ENCODE results near the gene EIF4G2.

The EIF4G2 gene

DNA sequence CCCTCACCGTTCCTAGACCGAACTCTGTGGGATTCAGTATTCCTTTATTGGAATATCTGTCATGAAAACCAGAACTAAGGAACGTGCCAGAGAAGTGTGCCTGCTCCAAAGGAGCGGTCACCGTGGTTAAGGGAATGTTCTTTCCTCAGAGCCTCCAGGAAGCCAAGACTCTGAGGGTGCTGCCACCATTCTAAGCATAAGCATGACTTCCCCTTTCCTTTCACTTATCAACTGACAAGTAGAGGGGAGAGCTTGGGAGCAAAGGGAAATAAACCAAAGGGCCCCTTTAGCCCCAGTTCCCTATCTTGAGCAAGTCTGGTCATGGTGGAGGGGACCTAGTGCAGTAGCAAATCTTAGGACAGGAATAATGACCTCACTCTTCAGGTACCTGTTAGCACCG lies 30.9 kb downstream of the EIF4G2 start:
- Histone ChIP-seq H3K36me3 (ENCODE audit: control insufficient read depth, insufficient read depth, low read length) (peaks cover 66% of the 10 kb centered on the region), H3K27ac (ENCODE audit: insufficient read depth, low read length, poor library complexity, severe bottlenecking) (no peak overlapping the region), H3K9me3 (ENCODE audit: control insufficient read depth, low read length) (no peaks in the 10 kb centered on the region), H3K27me3 (replicated peaks; ENCODE audit: control insufficient read depth, insufficient read depth, low read length, poor library complexity, severe bottlenecking) (no peaks in the 10 kb centered on the region), H3K4me3 (ENCODE audit: insufficient read depth, low read depth, low read length, poor library complexity, severe bottlenecking) (no peak overlapping the region), H3K4me1 (ENCODE audit: control insufficient read depth, insufficient read depth, low read length, poor library complexity, severe bottlenecking) (no peaks in the 10 kb centered on the region)
- DNase-seq = no peak

DNA sequence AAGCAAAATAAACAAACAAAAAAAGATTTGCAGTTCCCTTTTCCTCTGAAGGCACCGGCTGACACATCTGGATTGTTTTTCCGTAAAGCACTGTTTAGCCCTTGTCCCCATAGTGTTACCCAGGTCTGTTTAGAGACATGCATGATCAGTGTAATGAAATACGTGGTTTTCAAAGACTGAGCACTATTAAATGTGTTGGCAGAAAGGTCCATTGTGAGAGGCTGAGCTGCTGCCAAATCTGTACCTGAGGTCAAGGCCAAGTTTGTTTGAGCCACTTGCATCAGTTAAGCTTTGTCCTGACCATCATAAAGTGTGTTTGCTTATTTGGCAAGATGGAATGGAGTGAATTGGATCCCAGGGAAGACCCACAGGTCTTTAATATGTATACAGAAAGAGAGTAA lies 31.3 kb downstream of the EIF4G2 start:
- H3K4me1 ChIP-seq (ENCODE audit: control insufficient read depth, insufficient read depth, low read length, poor library complexity, severe bottlenecking) = no peaks in the 10 kb centered on the region
- H3K4me3 ChIP-seq (ENCODE audit: insufficient read depth, low read depth, low read length, poor library complexity, severe bottlenecking) = no peak overlapping the region
- H3K27me3 ChIP-seq (replicated peaks; ENCODE audit: control insufficient read depth, insufficient read depth, low read length, poor library complexity, severe bottlenecking) = no peaks in the 10 kb centered on the region
- H3K9me3 ChIP-seq (ENCODE audit: control insufficient read depth, low read length) = no peaks in the 10 kb centered on the region
- H3K36me3 ChIP-seq (ENCODE audit: control insufficient read depth, insufficient read depth, low read length) = peaks cover 70% of the 10 kb centered on the region
- no peak overlapping the region for H3K27ac ChIP-seq (ENCODE audit: insufficient read depth, low read length, poor library complexity, severe bottlenecking)
- DNase-seq = no peak

GRCh38 chr11:10774811-10775210 lies 33.9 kb downstream of the EIF4G2 start:
- Histone ChIP-seq H3K36me3 (ENCODE audit: control insufficient read depth, insufficient read depth, low read length) (peaks cover 84% of the 10 kb centered on the region), H3K27ac (ENCODE audit: insufficient read depth, low read length, poor library complexity, severe bottlenecking) (no peak overlapping the region)
- no peak for DNase-seq

GRCh38 chr11:10771457-10771856 lies 37.3 kb downstream of the EIF4G2 start:
- no peak overlapping the region for H3K4me3 ChIP-seq (ENCODE audit: insufficient read depth, low read depth, low read length, poor library complexity, severe bottlenecking)
- DNase-seq = no peak
- no peak overlapping the region for H3K27ac ChIP-seq (ENCODE audit: insufficient read depth, low read length, poor library complexity, severe bottlenecking)
- no peaks in the 10 kb centered on the region for H3K27me3 ChIP-seq (replicated peaks; ENCODE audit: control insufficient read depth, insufficient read depth, low read length, poor library complexity, severe bottlenecking)
- H3K9me3 ChIP-seq (ENCODE audit: control insufficient read depth, low read length) = no peaks in the 10 kb centered on the region
- no peaks in the 10 kb centered on the region for H3K4me1 ChIP-seq (ENCODE audit: control insufficient read depth, insufficient read depth, low read length, poor library complexity, severe bottlenecking)
- H3K36me3 ChIP-seq (ENCODE audit: control insufficient read depth, insufficient read depth, low read length) = peaks cover 66% of the 10 kb centered on the region

More at GRCh38 chr11:10774811-10775210, 33.9 kb downstream of the EIF4G2 start:
- no peak overlapping the region for H3K4me3 ChIP-seq (ENCODE audit: insufficient read depth, low read depth, low read length, poor library complexity, severe bottlenecking)
- H3K27me3 ChIP-seq (replicated peaks; ENCODE audit: control insufficient read depth, insufficient read depth, low read length, poor library complexity, severe bottlenecking) = no peaks in the 10 kb centered on the region
- H3K9me3 ChIP-seq (ENCODE audit: control insufficient read depth, low read length) = no peaks in the 10 kb centered on the region
- H3K4me1 ChIP-seq (ENCODE audit: control insufficient read depth, insufficient read depth, low read length, poor library complexity, severe bottlenecking) = no peaks in the 10 kb centered on the region

GRCh38 chr11:10770626-10771254 lies 38.0 kb downstream of the EIF4G2 start:
- no peak for DNase-seq
- Histone ChIP-seq H3K36me3 (ENCODE audit: control insufficient read depth, insufficient read depth, low read length) (peaks cover 67% of the 10 kb centered on the region), H3K9me3 (ENCODE audit: control insufficient read depth, low read length) (no peaks in the 10 kb centered on the region), H3K27ac (ENCODE audit: insufficient read depth, low read length, poor library complexity, severe bottlenecking) (no peak overlapping the region), H3K27me3 (replicated peaks; ENCODE audit: control insufficient read depth, insufficient read depth, low read length, poor library complexity, severe bottlenecking) (no peaks in the 10 kb centered on the region), H3K4me1 (ENCODE audit: control insufficient read depth, insufficient read depth, low read length, poor library complexity, severe bottlenecking) (no peaks in the 10 kb centered on the region), H3K4me3 (ENCODE audit: insufficient read depth, low read depth, low read length, poor library complexity, severe bottlenecking) (no peak overlapping the region)

DNA sequence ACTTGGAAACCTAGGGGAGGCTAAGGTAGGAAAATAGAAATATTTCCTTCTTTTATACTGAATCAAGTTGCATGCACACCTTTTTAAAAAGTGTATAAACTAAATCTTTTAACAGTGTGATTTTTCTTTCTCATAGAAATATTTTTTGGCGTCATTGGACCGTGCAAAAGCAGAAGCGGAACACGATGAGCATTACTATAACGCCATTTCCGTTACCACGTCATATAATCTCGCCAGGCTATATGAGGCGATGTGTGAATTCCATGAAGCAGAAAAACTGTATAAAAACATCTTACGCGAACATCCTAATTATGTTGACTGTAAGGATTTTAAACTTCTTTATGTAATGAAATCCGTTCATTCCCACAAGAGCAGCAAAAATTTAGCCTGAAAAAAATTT lies 44.3 kb downstream of the EIF4G2 start:
- H3K36me3 ChIP-seq (ENCODE audit: control insufficient read depth, insufficient read depth, low read length) = peaks cover 76% of the 10 kb centered on the region
- no peak overlapping the region for H3K4me3 ChIP-seq (ENCODE audit: insufficient read depth, low read depth, low read length, poor library complexity, severe bottlenecking)

GRCh38 chr11:10763766-10764165 lies 45.0 kb downstream of the EIF4G2 start:
- H3K9me3 ChIP-seq (ENCODE audit: control insufficient read depth, low read length) = no peaks in the 10 kb centered on the region
- H3K27ac ChIP-seq (ENCODE audit: insufficient read depth, low read length, poor library complexity, severe bottlenecking) = no peak overlapping the region
- peaks cover 3% of the 10 kb centered on the region for H3K4me1 ChIP-seq (ENCODE audit: control insufficient read depth, insufficient read depth, low read length, poor library complexity, severe bottlenecking)
- no peak overlapping the region for H3K4me3 ChIP-seq (ENCODE audit: insufficient read depth, low read depth, low read length, poor library complexity, severe bottlenecking)
- DNase-seq = no peak
- no peaks in the 10 kb centered on the region for H3K27me3 ChIP-seq (replicated peaks; ENCODE audit: control insufficient read depth, insufficient read depth, low read length, poor library complexity, severe bottlenecking)
- H3K36me3 ChIP-seq (ENCODE audit: control insufficient read depth, insufficient read depth, low read length) = peaks cover 78% of the 10 kb centered on the region

More for the DNA sequence above, 44.3 kb downstream of the EIF4G2 start:
- Histone ChIP-seq H3K27me3 (replicated peaks; ENCODE audit: control insufficient read depth, insufficient read depth, low read length, poor library complexity, severe bottlenecking) (no peaks in the 10 kb centered on the region), H3K4me1 (ENCODE audit: control insufficient read depth, insufficient read depth, low read length, poor library complexity, severe bottlenecking) (peaks cover 3% of the 10 kb centered on the region), H3K9me3 (ENCODE audit: control insufficient read depth, low read length) (no peaks in the 10 kb centered on the region), H3K27ac (ENCODE audit: insufficient read depth, low read length, poor library complexity, severe bottlenecking) (no peak overlapping the region)
- no peak for DNase-seq

GRCh38 chr11:10762913-10763421 lies 45.8 kb downstream of the EIF4G2 start:
- H3K27me3 ChIP-seq (replicated peaks; ENCODE audit: control insufficient read depth, insufficient read depth, low read length, poor library complexity, severe bottlenecking) = no peaks in the 10 kb centered on the region
- H3K4me3 ChIP-seq (ENCODE audit: insufficient read depth, low read depth, low read length, poor library complexity, severe bottlenecking) = no peak overlapping the region
- H3K9me3 ChIP-seq (ENCODE audit: control insufficient read depth, low read length) = no peaks in the 10 kb centered on the region
- H3K27ac ChIP-seq (ENCODE audit: insufficient read depth, low read length, poor library complexity, severe bottlenecking) = no peak overlapping the region
- peaks cover 3% of the 10 kb centered on the region for H3K4me1 ChIP-seq (ENCODE audit: control insufficient read depth, insufficient read depth, low read length, poor library complexity, severe bottlenecking)
- H3K36me3 ChIP-seq (ENCODE audit: control insufficient read depth, insufficient read depth, low read length) = peaks cover 86% of the 10 kb centered on the region
- DNase-seq = no peak

GRCh38 chr11:10762185-10762584 lies 46.5 kb downstream of the EIF4G2 start:
- Histone ChIP-seq H3K36me3 (ENCODE audit: control insufficient read depth, insufficient read depth, low read length) (peaks cover 88% of the 10 kb centered on the region), H3K9me3 (ENCODE audit: control insufficient read depth, low read length) (no peaks in the 10 kb centered on the region), H3K4me1 (ENCODE audit: control insufficient read depth, insufficient read depth, low read length, poor library complexity, severe bottlenecking) (peaks cover 3% of the 10 kb centered on the region), H3K4me3 (ENCODE audit: insufficient read depth, low read depth, low read length, poor library complexity, severe bottlenecking) (no peak overlapping the region), H3K27ac (ENCODE audit: insufficient read depth, low read length, poor library complexity, severe bottlenecking) (no peak overlapping the region), H3K27me3 (replicated peaks; ENCODE audit: control insufficient read depth, insufficient read depth, low read length, poor library complexity, severe bottlenecking) (no peaks in the 10 kb centered on the region)
- no peak for DNase-seq

GRCh38 chr11:10761085-10761698 lies 47.5 kb downstream of the EIF4G2 start:
- Histone ChIP-seq H3K9me3 (ENCODE audit: control insufficient read depth, low read length) (no peaks in the 10 kb centered on the region), H3K27me3 (replicated peaks; ENCODE audit: control insufficient read depth, insufficient read depth, low read length, poor library complexity, severe bottlenecking) (no peaks in the 10 kb centered on the region), H3K4me1 (ENCODE audit: control insufficient read depth, insufficient read depth, low read length, poor library complexity, severe bottlenecking) (peaks cover 3% of the 10 kb centered on the region), H3K27ac (ENCODE audit: insufficient read depth, low read length, poor library complexity, severe bottlenecking) (no peak overlapping the region), H3K36me3 (ENCODE audit: control insufficient read depth, insufficient read depth, low read length) (peaks cover 89% of the 10 kb centered on the region), H3K4me3 (ENCODE audit: insufficient read depth, low read depth, low read length, poor library complexity, severe bottlenecking) (no peak overlapping the region)
- no peak for DNase-seq
